Measurements from ENCODE around the gene SYNJ2. TPM values are rescaled to one million over a fixed set of nuclear protein-coding genes. Genes with fewer than 3 reads are reported as not detected.
"Not testable (repeated sequence)": the region's sequence is repeated elsewhere in the genome, so short reads cannot be mapped to it uniquely, and the experiment has no call there.

Gene SYNJ2, protein sequence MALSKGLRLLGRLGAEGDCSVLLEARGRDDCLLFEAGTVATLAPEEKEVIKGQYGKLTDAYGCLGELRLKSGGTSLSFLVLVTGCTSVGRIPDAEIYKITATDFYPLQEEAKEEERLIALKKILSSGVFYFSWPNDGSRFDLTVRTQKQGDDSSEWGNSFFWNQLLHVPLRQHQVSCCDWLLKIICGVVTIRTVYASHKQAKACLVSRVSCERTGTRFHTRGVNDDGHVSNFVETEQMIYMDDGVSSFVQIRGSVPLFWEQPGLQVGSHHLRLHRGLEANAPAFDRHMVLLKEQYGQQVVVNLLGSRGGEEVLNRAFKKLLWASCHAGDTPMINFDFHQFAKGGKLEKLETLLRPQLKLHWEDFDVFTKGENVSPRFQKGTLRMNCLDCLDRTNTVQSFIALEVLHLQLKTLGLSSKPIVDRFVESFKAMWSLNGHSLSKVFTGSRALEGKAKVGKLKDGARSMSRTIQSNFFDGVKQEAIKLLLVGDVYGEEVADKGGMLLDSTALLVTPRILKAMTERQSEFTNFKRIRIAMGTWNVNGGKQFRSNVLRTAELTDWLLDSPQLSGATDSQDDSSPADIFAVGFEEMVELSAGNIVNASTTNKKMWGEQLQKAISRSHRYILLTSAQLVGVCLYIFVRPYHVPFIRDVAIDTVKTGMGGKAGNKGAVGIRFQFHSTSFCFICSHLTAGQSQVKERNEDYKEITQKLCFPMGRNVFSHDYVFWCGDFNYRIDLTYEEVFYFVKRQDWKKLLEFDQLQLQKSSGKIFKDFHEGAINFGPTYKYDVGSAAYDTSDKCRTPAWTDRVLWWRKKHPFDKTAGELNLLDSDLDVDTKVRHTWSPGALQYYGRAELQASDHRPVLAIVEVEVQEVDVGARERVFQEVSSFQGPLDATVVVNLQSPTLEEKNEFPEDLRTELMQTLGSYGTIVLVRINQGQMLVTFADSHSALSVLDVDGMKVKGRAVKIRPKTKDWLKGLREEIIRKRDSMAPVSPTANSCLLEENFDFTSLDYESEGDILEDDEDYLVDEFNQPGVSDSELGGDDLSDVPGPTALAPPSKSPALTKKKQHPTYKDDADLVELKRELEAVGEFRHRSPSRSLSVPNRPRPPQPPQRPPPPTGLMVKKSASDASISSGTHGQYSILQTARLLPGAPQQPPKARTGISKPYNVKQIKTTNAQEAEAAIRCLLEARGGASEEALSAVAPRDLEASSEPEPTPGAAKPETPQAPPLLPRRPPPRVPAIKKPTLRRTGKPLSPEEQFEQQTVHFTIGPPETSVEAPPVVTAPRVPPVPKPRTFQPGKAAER (N-terminal part only)
- polyA plus RNA-seq (2013, experiment 1 of 2; ENCODE audit: insufficient read length): 56.7 TPM
- 39.7 TPM for polyA plus RNA-seq (2013, experiment 2 of 2; ENCODE audit: insufficient read length)

DNA sequence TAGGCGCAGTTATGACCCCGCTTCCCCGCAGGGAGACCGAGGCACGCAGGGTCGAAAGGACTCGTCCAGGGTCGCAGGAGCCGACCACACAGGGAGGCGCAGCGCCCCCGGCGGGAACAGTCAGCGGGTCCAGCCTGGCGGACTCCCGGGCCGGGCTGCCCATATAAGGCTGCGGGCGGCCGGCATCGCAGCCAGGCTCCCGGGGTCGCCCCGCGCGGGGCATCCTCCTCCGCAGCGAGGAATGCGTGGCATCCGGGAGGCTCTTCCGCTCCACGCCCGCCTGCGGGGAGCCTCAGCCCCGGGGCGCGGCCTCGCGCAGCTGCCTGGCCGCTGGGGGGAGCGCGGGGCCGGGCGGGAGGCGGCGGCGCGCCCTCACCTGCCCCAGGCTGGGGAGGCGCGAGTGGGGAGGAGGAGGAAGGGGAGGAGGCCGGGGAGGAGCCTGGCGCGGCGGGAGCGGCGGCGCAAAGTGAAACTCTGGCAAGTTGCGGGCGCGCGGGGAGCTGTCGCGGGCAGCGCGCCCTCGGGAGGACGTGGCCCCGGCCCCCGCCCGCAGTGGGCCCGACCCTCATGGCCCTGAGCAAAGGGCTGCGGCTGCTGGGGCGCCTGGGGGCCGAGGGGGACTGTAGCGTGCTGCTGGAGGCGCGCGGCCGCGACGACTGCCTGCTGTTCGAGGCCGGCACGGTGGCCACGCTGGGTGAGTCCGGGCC, at the start of gene SYNJ2:
SYNJ2 (plus strand) TSS at position 469 of the 707 bp plus-strand sequence; CDS start at position 568, 99 bp downstream.
- DNase-seq: peak; percentile 88

DNA sequence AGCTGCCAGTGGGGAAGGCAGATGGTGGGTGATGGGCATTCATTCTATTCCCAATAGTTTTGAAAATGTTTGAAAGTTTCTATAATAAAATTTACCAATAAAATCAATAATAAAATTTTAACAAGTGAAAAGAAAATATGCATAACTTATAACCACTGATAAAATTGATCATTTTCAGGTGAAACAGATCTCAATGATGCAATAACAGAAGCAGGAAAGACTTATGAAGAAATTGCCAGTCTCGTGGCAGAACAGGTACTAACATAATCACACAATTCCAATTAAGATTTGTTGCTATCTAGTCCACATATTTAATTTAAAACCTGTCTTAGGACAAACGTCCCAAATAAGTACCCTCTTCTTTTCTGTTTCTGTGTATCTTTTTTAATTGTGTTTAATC, 45.9 kb upstream of the SYNJ2 start:
- DNase-seq: no peak

DNA sequence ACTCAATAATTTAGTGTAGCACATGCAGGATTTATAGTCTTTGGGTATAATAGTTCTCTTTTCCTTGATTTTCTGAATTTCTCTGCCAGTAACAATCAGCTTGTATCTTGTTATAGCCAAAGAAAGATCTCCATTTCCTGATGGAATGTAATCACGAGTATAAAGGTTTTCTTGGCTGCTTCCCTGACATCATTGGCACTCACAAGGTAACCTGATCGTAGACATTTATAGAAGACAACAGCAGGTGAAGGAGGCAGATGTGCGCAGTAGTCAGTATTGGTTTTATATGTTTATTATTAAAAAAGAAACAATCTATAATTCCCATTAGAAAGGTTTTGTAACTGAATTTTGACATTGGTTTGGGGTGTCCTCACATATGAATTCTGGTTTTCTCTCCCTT, 44.3 kb upstream of the SYNJ2 start:
- DNase-seq: no peak

DNA sequence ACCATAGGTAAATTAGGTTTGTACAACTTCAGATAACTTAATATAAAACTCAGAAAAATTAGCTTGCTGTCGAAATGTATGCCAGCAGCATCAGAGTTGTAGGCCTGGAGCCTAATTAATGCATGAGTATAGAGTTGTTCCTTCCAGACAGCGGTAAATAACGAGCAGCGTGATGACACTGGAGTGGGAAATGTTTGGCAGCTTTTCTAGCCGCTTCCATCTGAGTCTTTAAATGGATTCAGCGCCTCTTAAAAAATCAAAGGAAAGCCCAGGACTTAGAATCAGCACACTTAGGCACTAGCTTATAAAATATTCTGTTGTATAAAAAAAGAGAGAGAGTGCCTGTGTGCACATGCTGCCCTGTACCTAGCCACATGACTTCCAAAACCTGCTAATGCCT, 43.7 kb upstream of the SYNJ2 start:
- DNase-seq: no peak

DNA sequence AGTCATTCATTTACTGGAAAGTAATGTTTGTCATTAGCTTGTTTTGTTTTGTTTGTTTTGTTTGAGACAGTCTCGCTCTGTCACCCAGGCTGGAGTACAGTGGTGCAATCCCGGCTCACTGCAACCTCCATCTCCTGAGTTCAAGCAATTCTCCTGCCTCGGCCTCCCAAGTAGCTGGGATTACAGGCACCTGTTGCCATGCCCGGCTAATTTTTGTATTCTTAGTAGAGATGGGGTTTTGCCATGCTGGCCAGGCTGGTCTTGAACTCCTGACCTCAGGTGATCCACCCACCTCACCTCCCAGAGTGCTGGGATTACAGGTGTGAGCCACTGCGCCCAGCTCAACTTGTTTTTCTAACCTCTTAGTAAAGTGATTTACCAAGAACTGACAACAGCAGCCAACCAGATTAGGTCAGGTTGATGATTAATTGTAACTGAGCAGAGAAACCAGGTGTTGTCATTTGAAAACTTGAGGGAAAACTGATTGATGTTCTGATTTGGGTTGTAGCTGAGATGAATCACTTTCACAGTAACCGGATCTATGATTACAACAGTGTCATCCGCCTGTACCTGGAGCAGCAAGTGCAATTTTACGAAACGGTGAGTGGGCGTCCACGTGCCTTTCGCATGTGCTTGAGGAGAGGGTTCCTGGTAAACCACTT, 41.2 kb upstream of the SYNJ2 start:
- DNase-seq: not testable (repeated sequence)

DNA sequence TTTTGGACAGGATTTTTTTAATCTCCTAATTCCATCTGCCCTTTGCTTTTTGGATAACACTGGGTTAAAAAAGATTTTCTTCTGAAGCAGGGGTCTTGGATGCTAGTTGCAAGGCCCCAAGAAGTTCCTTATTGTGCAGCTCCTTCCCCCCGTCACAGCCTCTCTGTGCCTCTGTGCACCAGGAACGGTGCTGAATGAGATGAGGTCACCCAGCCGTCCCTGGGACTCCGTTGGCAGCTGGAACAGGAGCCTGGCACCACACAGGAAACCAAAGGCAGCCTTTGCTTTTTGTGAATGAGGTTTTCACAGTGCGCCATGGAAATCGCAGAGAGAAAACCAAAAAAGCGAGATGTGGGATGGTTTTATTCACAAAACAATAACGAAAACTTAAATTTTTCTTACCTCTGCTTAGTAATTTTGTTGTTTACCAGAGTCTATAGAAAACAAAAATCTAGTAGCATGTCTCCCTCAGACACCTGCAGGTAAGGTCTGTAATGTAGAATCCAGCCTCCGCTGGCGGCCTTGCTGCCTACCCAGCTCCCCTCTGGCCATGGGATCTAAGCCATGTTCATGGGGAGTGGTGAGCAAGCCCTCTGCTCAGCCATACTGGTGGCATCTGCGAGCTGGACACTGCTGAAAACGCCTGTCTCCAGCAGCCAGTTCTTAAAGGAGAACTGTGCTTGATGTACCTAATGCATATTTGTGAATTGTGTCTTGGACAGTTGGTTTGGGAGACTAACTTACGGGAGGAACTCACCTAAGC, 40.4 kb upstream of the SYNJ2 start:
- no peak for DNase-seq

DNA sequence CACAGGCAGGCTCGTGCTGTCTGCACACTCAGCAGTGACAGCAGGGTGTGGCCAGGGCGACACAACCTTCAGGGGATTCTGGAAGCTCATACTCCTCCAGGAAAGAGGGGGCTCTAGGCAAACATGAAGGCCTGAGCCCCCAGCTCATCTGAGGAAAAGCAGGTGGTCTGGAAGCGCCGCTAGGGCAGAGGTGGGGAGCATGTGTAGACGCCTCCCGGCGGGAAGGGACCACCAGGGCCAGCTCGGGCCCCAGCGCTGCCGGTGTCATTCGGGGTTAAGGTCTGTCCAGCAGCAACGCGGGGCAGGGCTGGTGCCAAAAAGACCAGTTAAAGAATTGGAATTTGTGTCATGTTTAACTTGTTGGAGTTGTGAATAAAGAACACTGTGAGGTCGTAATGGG, 39.3 kb upstream of the SYNJ2 start:
- DNase-seq: no peak

DNA sequence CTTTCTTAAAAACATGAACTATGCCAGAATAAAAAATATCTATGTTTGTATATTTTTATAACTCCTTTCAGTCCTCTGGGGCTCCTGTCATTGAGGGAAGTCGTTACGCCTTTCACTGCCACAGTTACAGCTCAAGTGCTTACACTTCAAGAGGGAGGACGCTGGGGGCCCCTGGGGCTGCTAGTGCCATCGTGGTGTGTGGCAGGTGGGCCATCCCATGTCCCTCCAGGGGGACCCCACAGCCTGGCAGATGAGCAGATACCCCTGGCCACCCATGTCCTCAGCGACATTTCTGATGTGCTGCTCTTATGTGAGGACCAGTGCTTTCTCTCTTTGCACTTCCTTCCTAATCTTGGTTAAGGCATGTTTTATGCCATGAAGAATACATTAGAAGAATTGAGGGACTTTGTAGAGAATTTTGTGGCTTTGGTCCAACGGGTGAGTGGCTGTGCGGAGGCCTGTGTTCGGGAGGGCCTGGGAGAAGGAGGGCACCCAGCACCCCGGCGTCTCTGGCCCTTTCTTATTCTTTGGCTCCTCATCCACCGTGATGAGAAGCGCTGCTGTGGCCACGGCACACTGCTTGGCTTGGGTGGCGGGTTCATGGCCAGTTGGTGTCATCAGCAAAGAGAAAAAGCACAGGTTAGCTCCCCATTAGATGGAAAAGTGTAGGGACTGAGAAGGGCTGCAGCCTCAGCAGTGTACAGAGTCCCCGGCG, 38.3 kb upstream of the SYNJ2 start:
- no peak for DNase-seq

DNA sequence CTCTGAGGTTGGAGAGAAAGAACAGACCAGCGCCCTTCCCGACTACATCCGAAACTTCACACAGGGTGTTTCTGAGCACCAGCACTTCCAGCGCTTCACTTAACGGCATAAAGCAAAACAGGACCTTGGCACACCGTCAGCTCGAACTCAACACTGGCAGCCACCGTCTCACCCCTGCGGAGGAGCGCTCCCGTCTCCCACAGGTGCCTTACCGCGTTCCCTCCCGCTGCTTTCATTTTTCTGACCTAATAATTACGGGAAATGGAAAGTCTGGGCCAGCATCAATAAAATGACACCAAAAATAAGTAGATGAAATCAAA, 37.7 kb upstream of the SYNJ2 start:
- no peak for DNase-seq

DNA sequence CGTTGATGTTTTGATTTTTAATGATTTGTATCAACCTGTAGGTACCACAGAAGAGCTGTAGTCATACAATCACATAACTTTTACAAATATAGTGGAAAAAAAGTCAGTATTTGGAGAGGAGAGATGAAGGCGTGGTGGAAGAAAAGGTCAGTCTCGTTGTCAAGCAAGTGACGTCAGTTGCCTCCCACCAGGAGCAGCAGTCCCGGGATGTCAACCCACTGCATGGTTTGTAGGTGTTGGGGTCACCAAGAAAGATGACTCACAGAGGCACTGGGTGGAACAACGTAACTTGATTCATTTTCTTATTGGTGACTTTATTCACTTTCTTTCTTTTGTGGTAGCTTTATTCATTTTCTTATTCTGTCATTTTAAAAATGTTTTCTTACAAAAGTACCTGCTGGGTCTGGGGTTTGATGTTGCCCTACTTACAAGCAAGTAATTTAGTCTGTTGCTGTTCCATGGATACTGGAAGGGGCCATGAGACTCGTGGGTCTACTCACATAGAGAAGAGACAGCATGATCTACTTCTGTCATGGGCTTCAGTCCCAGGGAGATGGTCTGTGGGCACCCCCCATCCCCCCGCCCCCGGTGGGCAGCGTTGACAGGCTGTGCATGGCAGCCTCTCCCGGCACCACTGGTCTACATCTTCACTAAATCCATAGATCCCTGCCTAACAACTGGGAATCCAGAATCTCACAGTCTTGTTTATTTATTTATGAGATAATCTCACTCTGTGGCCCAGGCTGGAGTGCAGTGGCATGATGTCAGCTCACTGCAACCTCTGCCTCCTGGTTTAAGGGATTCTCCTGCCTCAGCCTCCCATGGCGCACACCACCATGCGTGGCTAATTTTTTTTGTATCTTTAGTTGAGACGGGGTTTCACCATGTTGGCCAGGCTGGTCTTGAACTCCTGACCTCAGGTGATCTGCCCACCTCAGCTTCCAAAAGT, 36.4 kb upstream of the SYNJ2 start:
- no peak for DNase-seq

DNA sequence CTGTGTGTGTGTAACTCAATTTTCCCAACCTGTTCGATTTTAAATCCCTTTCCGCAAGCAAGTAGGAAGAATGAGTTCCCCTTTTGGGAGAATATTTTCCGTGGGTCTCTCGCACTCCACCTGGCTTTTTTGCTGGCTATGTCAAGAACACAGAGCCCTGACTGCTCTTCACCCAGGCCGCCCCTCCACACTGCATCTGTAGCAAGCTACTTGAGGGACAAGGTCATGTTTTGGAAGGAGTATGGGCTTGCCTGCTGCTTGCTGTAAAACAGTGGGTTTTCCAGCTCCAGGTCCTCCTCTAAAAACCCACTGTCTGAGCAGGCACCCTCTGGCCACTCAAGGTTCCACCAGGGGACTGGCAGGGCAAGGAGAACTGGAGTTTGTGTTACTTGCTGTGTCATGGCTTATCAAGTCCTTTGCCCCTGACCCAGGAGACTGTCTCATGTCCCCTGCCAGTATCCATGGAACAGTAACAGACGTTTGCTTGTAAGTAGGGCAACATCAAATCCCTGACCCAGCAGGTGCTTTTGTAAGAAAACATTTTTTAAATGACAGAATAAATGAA, 35.5 kb upstream of the SYNJ2 start:
- no peak for DNase-seq

DNA sequence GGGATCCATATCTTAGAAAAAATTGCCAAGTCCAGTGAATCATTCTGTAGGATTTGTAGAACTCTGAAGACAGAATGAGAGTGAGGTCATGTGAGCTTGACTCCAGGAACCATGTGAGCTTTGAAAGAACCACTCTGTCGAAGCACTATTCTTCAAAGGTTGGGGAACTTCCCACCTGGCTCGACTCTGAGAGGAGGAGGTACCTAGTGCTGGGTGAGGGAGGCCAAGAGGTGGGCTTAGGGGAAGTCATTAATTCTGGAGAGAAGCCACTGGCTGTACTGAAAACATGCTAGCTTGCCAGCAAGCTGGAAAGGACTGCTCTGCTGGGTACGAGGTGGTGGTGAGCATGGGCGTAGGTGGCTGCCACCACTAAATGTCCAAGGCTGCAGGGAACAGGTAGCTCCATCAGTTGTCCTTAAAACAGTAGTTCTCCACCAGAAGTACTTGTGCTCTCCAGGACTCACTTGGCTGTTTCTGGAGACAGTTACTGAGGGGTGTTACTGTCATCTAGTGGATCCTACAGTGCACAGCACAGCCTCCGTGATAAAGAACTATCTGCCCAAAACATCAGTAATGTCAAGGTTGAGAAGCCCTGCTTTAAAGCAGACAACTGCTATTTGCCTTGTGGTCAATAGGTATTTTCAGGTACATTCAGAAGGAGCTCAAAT, 34.7 kb upstream of the SYNJ2 start:
- DNase-seq: no peak

DNA sequence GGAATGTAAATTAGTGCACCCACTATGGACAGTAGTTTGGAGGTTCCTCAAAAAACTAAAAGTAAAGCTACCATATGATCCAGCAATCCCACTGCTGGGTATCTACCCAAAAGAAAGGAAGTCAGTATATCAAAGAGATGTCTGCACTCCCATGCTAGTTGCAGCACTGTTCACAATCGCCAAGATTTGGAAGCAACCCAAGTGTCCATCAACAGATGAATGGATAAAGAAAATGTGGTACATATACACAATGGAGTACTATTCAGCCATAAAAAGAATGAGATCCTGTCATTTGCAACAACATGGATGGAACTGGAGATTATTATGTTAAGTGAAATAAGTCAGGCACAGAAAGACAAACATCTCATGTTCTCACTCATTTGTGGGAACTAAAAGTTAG, 30.8 kb upstream of the SYNJ2 start:
- not testable (repeated sequence) for DNase-seq

DNA sequence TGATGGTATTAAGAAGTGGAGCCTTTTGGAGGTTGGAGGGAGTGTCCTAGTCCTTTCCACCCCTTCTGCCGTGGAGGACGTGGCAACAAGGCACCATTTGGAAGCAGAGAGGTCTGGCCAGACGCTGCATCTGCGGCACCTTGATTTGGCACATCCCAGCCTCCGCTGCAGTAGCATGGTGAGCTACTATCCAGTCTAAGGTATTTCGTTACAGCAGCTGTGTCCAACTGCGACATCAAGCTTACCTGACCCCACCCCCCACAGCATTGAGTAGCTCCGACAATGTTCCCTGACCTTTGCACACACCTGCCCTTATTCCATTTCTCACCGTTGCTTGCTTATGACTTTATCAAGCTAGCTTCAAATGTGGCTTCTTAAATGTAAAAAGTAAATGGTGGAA, 29.8 kb upstream of the SYNJ2 start:
- DNase-seq: no peak

DNA sequence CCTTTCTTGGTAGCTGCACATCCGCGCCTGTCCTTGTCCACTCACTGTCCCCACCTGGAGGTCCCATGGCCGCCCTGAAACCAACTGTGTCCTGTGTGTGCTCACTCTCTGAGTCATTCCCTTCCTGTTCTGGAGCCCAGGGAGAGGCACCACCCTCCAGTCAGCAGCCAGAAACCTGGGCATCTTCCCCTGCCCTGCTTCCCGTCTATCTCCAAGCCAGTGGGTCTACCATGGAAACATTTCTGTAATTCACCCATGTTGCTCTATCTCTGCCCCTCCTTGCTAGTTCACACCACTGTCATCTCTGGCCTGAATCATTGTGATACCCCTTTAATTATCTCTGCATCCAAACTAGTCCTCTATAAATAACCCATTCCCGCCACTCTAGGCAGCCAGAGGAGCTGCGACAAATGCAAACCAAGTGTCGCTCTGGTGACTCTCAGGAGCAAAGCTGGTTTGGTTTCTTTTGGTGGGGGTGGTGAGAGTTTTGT, 28.8 kb upstream of the SYNJ2 start:
- peak; percentile 45 for DNase-seq

DNA sequence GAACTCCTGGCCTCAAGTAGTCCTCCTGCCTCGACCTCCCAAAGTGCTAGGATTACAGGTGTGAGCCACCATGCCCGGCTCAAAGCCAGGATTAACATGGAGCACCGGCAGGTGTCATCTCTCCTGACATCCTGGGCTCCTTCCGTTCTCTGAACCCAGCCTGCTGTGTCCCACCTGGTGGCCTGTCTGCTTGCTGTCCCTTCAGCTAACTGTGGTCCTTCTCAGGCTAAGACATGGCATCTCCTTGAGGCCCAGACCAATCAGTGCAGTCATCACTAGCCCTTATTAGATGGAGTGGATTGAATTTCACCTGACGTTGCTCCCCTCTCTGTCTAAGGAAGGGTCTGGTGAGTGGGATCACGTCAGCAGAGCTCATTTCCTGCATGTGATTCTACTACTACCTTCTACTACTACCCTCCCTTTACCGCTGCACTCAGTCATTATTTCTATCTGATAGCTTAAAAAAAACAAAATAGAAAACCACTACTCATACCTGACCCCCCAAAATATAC, 28.0 kb upstream of the SYNJ2 start:
- no peak for DNase-seq
